GM19351 (cell line): Measurements from ENCODE around the gene MRPS17.

Experiments used
- ATAC-seq: cut with Tn5 transposase; IDR thresholded peaks from one replicate; pipeline ENCODE4 v1.9.1; 2021; ENCODE audit warnings: mild to moderate bottlenecking, moderate library complexity; ENCODE audit not compliant: unreplicated experiment

The MRPS17 gene

GRCh38 chr7:55970561-55970960, 18.9 kb downstream of the MRPS17 start:
- no peak for ATAC-seq

GRCh38 chr7:55970978-55971377, 19.3 kb downstream of the MRPS17 start:
- no peak for ATAC-seq

GRCh38 chr7:55973747-55974250, 22.1 kb downstream of the MRPS17 start:
- ATAC-seq: no peak

- ATAC-seq: no peak
Observed at GRCh38 chr7:55975988-55976633, 24.4 kb downstream of the MRPS17 start.

DNA sequence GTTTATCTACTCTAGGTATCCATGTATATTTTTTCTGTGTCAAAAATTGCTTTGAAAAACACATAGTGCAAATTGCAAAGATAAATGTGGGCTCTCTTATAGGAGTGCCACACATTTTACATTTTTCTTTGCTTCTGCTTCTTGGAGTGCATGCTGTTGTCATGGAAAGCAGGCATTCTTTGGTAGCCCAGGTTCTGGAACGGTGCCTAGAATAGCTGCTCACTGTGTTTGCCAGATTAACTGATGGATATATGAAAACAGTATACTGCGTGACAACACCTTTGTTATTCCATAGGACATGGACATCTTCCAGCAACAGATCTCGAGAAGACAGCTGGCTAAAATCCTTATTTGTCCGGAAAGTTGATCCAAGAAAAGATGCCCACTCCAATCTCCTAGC, 26.2 kb downstream of the MRPS17 start:
- no peak for ATAC-seq

DNA sequence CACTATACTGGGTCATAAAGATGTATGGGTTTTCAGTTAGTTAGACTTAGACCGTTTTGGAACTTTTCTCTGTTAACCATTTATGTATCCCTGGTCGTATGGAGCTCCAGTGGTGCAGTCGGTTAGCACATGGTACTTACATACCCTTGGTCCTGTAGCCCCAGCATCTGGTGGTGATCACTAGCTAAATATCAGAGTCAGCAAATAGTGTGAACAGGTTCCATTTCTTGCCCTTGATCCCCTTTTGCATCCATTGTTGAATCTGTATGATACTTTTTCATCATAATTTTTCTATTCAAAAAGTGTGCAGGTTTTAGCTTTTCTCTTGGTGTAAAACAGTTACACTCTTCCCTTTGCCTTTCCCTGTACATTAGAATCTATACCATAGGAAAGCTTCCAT, 28.6 kb downstream of the MRPS17 start:
- no peak for ATAC-seq

DNA sequence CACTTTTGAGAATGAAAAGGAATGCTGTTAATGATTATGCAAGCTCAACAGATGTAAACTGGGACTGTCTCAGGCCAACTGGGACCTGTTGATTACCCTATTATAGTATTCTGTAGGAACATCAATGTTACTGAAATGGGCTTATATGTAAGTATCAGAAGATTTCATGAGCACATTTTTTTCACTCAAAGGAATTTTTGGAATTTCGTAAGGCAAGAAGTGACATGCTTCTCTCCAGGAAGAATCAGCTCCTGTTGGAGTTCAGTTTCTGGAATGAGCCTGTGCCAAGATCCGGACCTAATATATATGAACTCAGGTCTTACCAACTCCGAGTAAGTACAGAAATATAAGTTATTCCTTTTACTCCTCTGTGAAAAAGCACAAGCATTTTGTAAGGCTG, 31.9 kb downstream of the MRPS17 start:
- ATAC-seq: no peak

- ATAC-seq: no peak
Observed at GRCh38 chr7:55992346-55992745, 40.7 kb downstream of the MRPS17 start.

DNA sequence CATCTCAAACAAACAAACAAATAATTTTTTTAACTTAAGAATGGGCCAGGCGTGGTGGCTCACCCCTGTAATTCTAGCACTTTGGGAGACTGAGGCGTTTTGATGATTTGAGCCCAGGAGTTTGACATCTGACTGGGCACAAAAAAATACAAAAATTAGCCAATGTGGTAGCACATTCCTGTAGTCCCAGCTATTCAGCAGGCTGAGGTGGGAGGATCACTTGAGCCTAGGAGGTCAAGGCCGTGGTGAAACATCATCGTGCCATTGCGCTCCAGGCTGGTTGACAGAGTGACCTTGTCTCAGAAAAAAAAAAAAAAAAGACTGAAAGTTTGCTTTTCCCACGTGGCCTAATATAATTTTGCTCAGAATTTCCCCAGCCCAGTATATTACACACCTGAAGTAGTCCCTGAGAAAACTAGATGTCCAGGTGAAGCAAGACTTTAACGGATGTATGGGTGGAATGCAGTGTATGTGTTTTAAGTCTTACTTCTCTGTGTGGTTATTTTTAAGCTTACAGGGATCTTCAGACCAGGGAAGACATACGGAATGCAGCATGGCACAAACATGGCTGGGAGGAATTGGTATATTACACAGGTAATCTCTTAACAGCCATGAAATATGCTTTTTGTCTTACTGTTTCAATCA, 45.3 kb downstream of the MRPS17 start:
- no peak for ATAC-seq

DNA sequence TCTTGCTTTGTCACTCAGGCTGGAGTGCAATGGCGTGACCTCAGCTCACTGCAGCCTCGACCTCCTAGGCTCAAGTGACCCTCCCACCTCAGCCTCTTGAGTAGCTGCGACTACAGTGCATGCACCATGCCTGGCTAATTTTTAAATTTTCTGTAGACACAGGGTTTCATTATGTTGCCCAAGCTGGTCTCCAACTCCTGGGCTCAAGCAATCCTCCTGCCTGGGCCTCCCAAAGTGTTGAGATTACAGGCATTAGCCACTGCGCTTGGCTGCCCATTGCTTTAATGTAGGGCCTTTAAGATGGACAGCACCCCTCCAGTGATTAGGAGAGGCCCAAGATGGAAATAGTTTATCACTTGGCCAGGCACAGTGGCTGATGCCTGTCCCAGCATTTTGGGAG, 52.1 kb downstream of the MRPS17 start:
- no peak for ATAC-seq
